ENCODE results near the gene EIF4E1B.

Gene EIF4E1B

GRCh38 chr5:176592573-176592972, 37.9 kb upstream of the EIF4E1B start:
- Histone ChIP-seq H3K4ac (ENCODE audit: low read depth in 1 of 2, low read length in 2 of 2) (no peak overlapping the region), H3K18ac (ENCODE audit: low read depth in 1 of 2, low read length in 2 of 2) (no peak overlapping the region), H3K23ac (ENCODE audit: low read length in 2 of 2) (no peak overlapping the region), H2BK120ac (ENCODE audit: low read depth, low read length) (no peak overlapping the region), H3K4me3 (ENCODE audit: insufficient read depth in 1 of 2, low read depth in 1 of 2, low read length in 2 of 2) (no peak overlapping the region), H3K79me1 (replicated peaks; ENCODE audit: low read length, poor library complexity, severe bottlenecking) (peaks cover 9% of the 10 kb centered on the region), H2AK5ac (ENCODE audit: low read length, severe bottlenecking) (no peak overlapping the region), H3K4me2 (ENCODE audit: low read length, poor library complexity, severe bottlenecking) (no peak overlapping the region), H3K36me3 (ENCODE audit: control insufficient read depth in 1 of 2, insufficient read depth in 2 of 2, low read depth in 1 of 2, low read length in 2 of 2) (peaks cover 3 to 24% of the 10 kb centered on the region in 2 experiments), H3K4me1 (ENCODE audit: control insufficient read depth, insufficient read depth, low read depth, low read length) (peaks cover 4% of the 10 kb centered on the region), H4K8ac (ENCODE audit: low read length) (no peak overlapping the region), H3K9ac (ENCODE audit: low read length) (no peak overlapping the region), H2AFZ (ENCODE audit: low read depth, low read length) (no peak overlapping the region), H2BK15ac (ENCODE audit: low read depth, poor library complexity, severe bottlenecking) (no peak overlapping the region), H3K27ac (ENCODE audit: low read length, poor library complexity, severe bottlenecking) (no peak overlapping the region), H3K27me3 (ENCODE audit: control insufficient read depth in 1 of 2, insufficient read depth in 1 of 2, low read length in 2 of 2) (peaks cover 0 to 7% of the 10 kb centered on the region in 2 experiments), H3K14ac (ENCODE audit: low read length in 2 of 2) (no peak overlapping the region), H3K9me3 (ENCODE audit: control insufficient read depth, low read length) (no peaks in the 10 kb centered on the region), H4K91ac (ENCODE audit: low read length) (no peak overlapping the region), H2BK5ac (ENCODE audit: low read depth, low read length, poor library complexity, severe bottlenecking) (no peak overlapping the region), H2BK12ac (ENCODE audit: low read length in 2 of 2) (no peak overlapping the region)
- DNase-seq: no peak
- 100% methylated on average over 2 of the region's 3 CpGs for whole genome bisulfite sequencing

- Histone ChIP-seq H4K91ac (ENCODE audit: low read length) (no peak overlapping the region), H3K36me3 (ENCODE audit: control insufficient read depth in 1 of 2, insufficient read depth in 2 of 2, low read depth in 1 of 2, low read length in 2 of 2) (peaks cover 5 to 30% of the 10 kb centered on the region in 2 experiments), H3K23ac (ENCODE audit: low read length in 2 of 2) (no peak overlapping the region), H3K4me2 (ENCODE audit: low read length, poor library complexity, severe bottlenecking) (no peak overlapping the region), H2BK12ac (ENCODE audit: low read length in 2 of 2) (no peak overlapping the region), H2BK120ac (ENCODE audit: low read depth, low read length) (no peak overlapping the region), H3K4me3 (ENCODE audit: insufficient read depth in 1 of 2, low read depth in 1 of 2, low read length in 2 of 2) (no peak overlapping the region), H3K27me3 (ENCODE audit: control insufficient read depth in 1 of 2, insufficient read depth in 1 of 2, low read length in 2 of 2) (peaks cover 0 to 14% of the 10 kb centered on the region in 2 experiments), H2BK5ac (ENCODE audit: low read depth, low read length, poor library complexity, severe bottlenecking) (no peak overlapping the region), H3K14ac (ENCODE audit: low read length in 2 of 2) (no peak overlapping the region), H3K18ac (ENCODE audit: low read depth in 1 of 2, low read length in 2 of 2) (no peak overlapping the region), H3K4me1 (ENCODE audit: control insufficient read depth, insufficient read depth, low read depth, low read length) (peaks cover 4% of the 10 kb centered on the region), H3K79me1 (replicated peaks; ENCODE audit: low read length, poor library complexity, severe bottlenecking) (peaks cover 14% of the 10 kb centered on the region), H3K4ac (ENCODE audit: low read depth in 1 of 2, low read length in 2 of 2) (no peak overlapping the region), H3K9me3 (ENCODE audit: control insufficient read depth, low read length) (no peaks in the 10 kb centered on the region), H2AK5ac (ENCODE audit: low read length, severe bottlenecking) (no peak overlapping the region), H3K9ac (ENCODE audit: low read length) (no peak overlapping the region), H3K27ac (ENCODE audit: low read length, poor library complexity, severe bottlenecking) (no peak overlapping the region), H2BK15ac (ENCODE audit: low read depth, poor library complexity, severe bottlenecking) (no peak overlapping the region), H2AFZ (ENCODE audit: low read depth, low read length) (no peak overlapping the region), H4K8ac (ENCODE audit: low read length) (no peak overlapping the region)
- no peak for DNase-seq
- WGBS: 97% methylated on average over 10 of the region's 12 CpGs
Observed at GRCh38 chr5:176593273-176593869, 37.1 kb upstream of the EIF4E1B start.

- H2AFZ ChIP-seq (ENCODE audit: low read depth, low read length): no peak overlapping the region
- H3K9ac ChIP-seq (ENCODE audit: low read length): no peak overlapping the region
- no peak overlapping the region for H3K18ac ChIP-seq (ENCODE audit: low read depth in 1 of 2, low read length in 2 of 2)
- 93% methylated on average over 8 of the region's 8 CpGs for WGBS
- peaks cover 12 to 42% of the 10 kb centered on the region in 2 experiments for H3K36me3 ChIP-seq (ENCODE audit: control insufficient read depth in 1 of 2, insufficient read depth in 2 of 2, low read depth in 1 of 2, low read length in 2 of 2)
- H2BK120ac ChIP-seq (ENCODE audit: low read depth, low read length): no peak overlapping the region
- no peak for DNase-seq
- H3K79me1 ChIP-seq (replicated peaks; ENCODE audit: low read length, poor library complexity, severe bottlenecking): peaks cover 24% of the 10 kb centered on the region
- H3K23ac ChIP-seq (ENCODE audit: low read length in 2 of 2): no peak overlapping the region
- H4K91ac ChIP-seq (ENCODE audit: low read length): no peak overlapping the region
- no peak overlapping the region for H3K4ac ChIP-seq (ENCODE audit: low read depth in 1 of 2, low read length in 2 of 2)
- no peak overlapping the region for H4K8ac ChIP-seq (ENCODE audit: low read length)
- no peak overlapping the region for H2BK5ac ChIP-seq (ENCODE audit: low read depth, low read length, poor library complexity, severe bottlenecking)
- H3K4me2 ChIP-seq (ENCODE audit: low read length, poor library complexity, severe bottlenecking): no peak overlapping the region
- H3K4me3 ChIP-seq (ENCODE audit: insufficient read depth in 1 of 2, low read depth in 1 of 2, low read length in 2 of 2): no peak overlapping the region
- H3K14ac ChIP-seq (ENCODE audit: low read length in 2 of 2): no peak overlapping the region
- H2BK12ac ChIP-seq (ENCODE audit: low read length in 2 of 2): no peak overlapping the region
- no peak overlapping the region for H2BK15ac ChIP-seq (ENCODE audit: low read depth, poor library complexity, severe bottlenecking)
- peaks cover 0 to 16% of the 10 kb centered on the region in 2 experiments for H3K27me3 ChIP-seq (ENCODE audit: control insufficient read depth in 1 of 2, insufficient read depth in 1 of 2, low read length in 2 of 2)
- peaks cover 8% of the 10 kb centered on the region for H3K4me1 ChIP-seq (ENCODE audit: control insufficient read depth, insufficient read depth, low read depth, low read length)
- no peak overlapping the region for H3K27ac ChIP-seq (ENCODE audit: low read length, poor library complexity, severe bottlenecking)
- no peak overlapping the region for H2AK5ac ChIP-seq (ENCODE audit: low read length, severe bottlenecking)
- no peaks in the 10 kb centered on the region for H3K9me3 ChIP-seq (ENCODE audit: control insufficient read depth, low read length)
Observed at GRCh38 chr5:176594554-176594953, 35.9 kb upstream of the EIF4E1B start.

- no peak for DNase-seq
- H3K4ac ChIP-seq (ENCODE audit: low read depth in 1 of 2, low read length in 2 of 2): no peak overlapping the region
- H3K4me3 ChIP-seq (ENCODE audit: insufficient read depth in 1 of 2, low read depth in 1 of 2, low read length in 2 of 2): no peak overlapping the region
- no peak overlapping the region for H2BK5ac ChIP-seq (ENCODE audit: low read depth, low read length, poor library complexity, severe bottlenecking)
- H3K9ac ChIP-seq (ENCODE audit: low read length): no peak overlapping the region
- H2AK5ac ChIP-seq (ENCODE audit: low read length, severe bottlenecking): no peak overlapping the region
- H2AFZ ChIP-seq (ENCODE audit: low read depth, low read length): no peak overlapping the region
- no peak overlapping the region for H3K23ac ChIP-seq (ENCODE audit: low read length in 2 of 2)
- WGBS: 92% methylated on average over 10 of the region's 11 CpGs
- no peak overlapping the region for H3K27ac ChIP-seq (ENCODE audit: low read length, poor library complexity, severe bottlenecking)
- H3K4me2 ChIP-seq (ENCODE audit: low read length, poor library complexity, severe bottlenecking): no peak overlapping the region
- H4K8ac ChIP-seq (ENCODE audit: low read length): no peak overlapping the region
- no peak overlapping the region for H2BK12ac ChIP-seq (ENCODE audit: low read length in 2 of 2)
- peaks cover 29% of the 10 kb centered on the region for H3K79me1 ChIP-seq (replicated peaks; ENCODE audit: low read length, poor library complexity, severe bottlenecking)
- H3K14ac ChIP-seq (ENCODE audit: low read length in 2 of 2): no peak overlapping the region
- peaks cover 12 to 42% of the 10 kb centered on the region in 2 experiments for H3K36me3 ChIP-seq (ENCODE audit: control insufficient read depth in 1 of 2, insufficient read depth in 2 of 2, low read depth in 1 of 2, low read length in 2 of 2)
- H2BK120ac ChIP-seq (ENCODE audit: low read depth, low read length): no peak overlapping the region
- H2BK15ac ChIP-seq (ENCODE audit: low read depth, poor library complexity, severe bottlenecking): no peak overlapping the region
- no peak overlapping the region for H4K91ac ChIP-seq (ENCODE audit: low read length)
- H3K27me3 ChIP-seq (ENCODE audit: control insufficient read depth in 1 of 2, insufficient read depth in 1 of 2, low read length in 2 of 2): peaks cover 0 to 16% of the 10 kb centered on the region in 2 experiments
- H3K18ac ChIP-seq (ENCODE audit: low read depth in 1 of 2, low read length in 2 of 2): no peak overlapping the region
- peaks cover 11% of the 10 kb centered on the region for H3K4me1 ChIP-seq (ENCODE audit: control insufficient read depth, insufficient read depth, low read depth, low read length)
- H3K9me3 ChIP-seq (ENCODE audit: control insufficient read depth, low read length): no peaks in the 10 kb centered on the region
Observed at GRCh38 chr5:176595386-176595943, 35.0 kb upstream of the EIF4E1B start.
